K562 (cell line): ENCODE measurements around the gene FMNL3. TPM values are rescaled to one million over a fixed set of nuclear protein-coding genes. Genes with fewer than 3 reads are reported as not detected.

ENCODE experiments used
- ADNP ChIP-seq: fragments of 200-800 bp; sonication (Bioruptor generic); IDR thresholded peaks from 2 replicates; pipeline ENCODE4 v1.6.1; 2016; ENCODE audit warnings: missing genetic modification characterization, missing compliant biosample characterization
- CEBPB ChIP-seq: fragments of 450-650 bp; IDR thresholded peaks from 2 replicates; pipeline ENCODE4 v1.6.1; 2016; ENCODE audit warnings: missing genetic modification characterization, missing compliant biosample characterization
- ELF2 ChIP-seq: fragments of 250-450 bp; sonication (Bioruptor Pico); IDR thresholded peaks from 2 replicates; pipeline ENCODE4 v1.5.0; 2021; ENCODE audit warnings: mild to moderate bottlenecking
- GATA2 ChIP-seq: sonication (generic); formaldehyde crosslinking; IDR thresholded peaks from 2 replicates; pipeline ENCODE4 v1.4.0; 2020; ENCODE audit warnings: mild to moderate bottlenecking, missing genetic modification reagents
- HMG20B ChIP-seq: fragments of 250-450 bp; sonication (Bioruptor Pico); IDR thresholded peaks from 2 replicates; pipeline ENCODE4 v1.5.0; 2021; ENCODE audit warnings: mild to moderate bottlenecking
- KDM2B ChIP-seq: fragments of 250-450 bp; sonication (Bioruptor Pico); IDR thresholded peaks from 2 replicates; pipeline ENCODE4 v1.8.0; 2021; ENCODE audit warnings: mild to moderate bottlenecking, moderate library complexity
- NFIC ChIP-seq: fragments of 450-650 bp; IDR thresholded peaks from 2 replicates; pipeline ENCODE4 v1.6.1; 2017; ENCODE audit warnings: mild to moderate bottlenecking, inconsistent platforms
- POLR2B ChIP-seq: fragments of 450-650 bp; IDR thresholded peaks from 2 replicates; pipeline ENCODE4 v1.6.1; 2018; ENCODE audit warnings: low read depth; ENCODE audit not compliant: partially characterized antibody
- RAD51 ChIP-seq: fragments of 450-650 bp; IDR thresholded peaks from 2 replicates; pipeline ENCODE4 v1.7.1; 2016; ENCODE audit warnings: low read depth, mild to moderate bottlenecking, borderline replicate concordance
- RBM34 ChIP-seq: fragments of 200-400 bp; formaldehyde crosslinking; IDR thresholded peaks from 2 replicates; pipeline ENCODE4 v1.6.1; 2018; ENCODE audit warnings: low read length, borderline replicate concordance; ENCODE audit not compliant: insufficient read depth
- RHOXF2B ChIP-seq: fragments of 250-450 bp; sonication (Bioruptor Pico); conservative IDR thresholded peaks from 2 replicates; pipeline ENCODE4 v1.5.1; 2021
- TAF7 ChIP-seq: fragments of 450-650 bp; IDR thresholded peaks from 2 replicates; pipeline ENCODE4 v1.6.1; 2016; ENCODE audit warnings: missing genetic modification characterization, missing compliant biosample characterization
- ZNF274 ChIP-seq: IDR thresholded peaks from 2 replicates; pipeline ENCODE4 v1.6.1; 2011; ENCODE audit warnings: low read depth, mild to moderate bottlenecking, low read length, moderate library complexity, borderline replicate concordance
- ZNF583 ChIP-seq: fragments of 250-450 bp; sonication (Bioruptor Pico); IDR thresholded peaks from 2 replicates; pipeline ENCODE4 v1.4.0; 2020
- ZNF778 ChIP-seq: fragments of 450-650 bp; formaldehyde crosslinking; IDR thresholded peaks from 2 replicates; pipeline ENCODE4 v1.4.0; 2020; ENCODE audit warnings: mild to moderate bottlenecking, moderate library complexity
- polyA plus RNA-seq, 8 experiments: library from polyadenylated mRNA; depleted of rRNA in 4 of 8; stranded (reverse) in 5 of 8; unstranded in 3 of 8; fragments of >200 nt; fragmentation: Nextera tagmentation in 2 of 8; fragmentation: Illumina TruSeq in 1 of 8; extraction: Ambion mirVana in 2 of 8; extraction: Trizol in 1 of 8; gene quantifications; 2 replicates each; pipeline versions ENCODE4 v1.2.1 to v1.2.3, GENCODE V29; 2011 to 2014; ENCODE audit warnings: inconsistent platforms in 1 of 8, missing spikeins in 1 of 8
- total RNA-seq, 7 experiments: library from RNA; depleted of rRNA in 6 of 7; stranded (reverse); fragments of >200 nt in 6 of 7; fragmentation: Illumina TruSeq in 2 of 7; extraction: Trizol in 2 of 7; gene quantifications; 2 replicates each; pipeline versions ENCODE4 v1.2.1 to v1.2.3, GENCODE V29; 2011 to 2021; ENCODE audit warnings: low replicate concordance in 1 of 7
- TF ChIP-seq, protein P1 (sequence below): fragments of 250-450 bp; sonication (Bioruptor Pico); IDR thresholded peaks from 2 replicates; pipeline ENCODE4 v1.8.0; 2021; ENCODE audit warnings: moderate library complexity, mild to moderate bottlenecking, inconsistent platforms
- TF ChIP-seq, protein P2 (sequence below): fragments of 250-450 bp; sonication (Bioruptor Pico); IDR thresholded peaks from 2 replicates; pipeline ENCODE4 v1.8.0; 2021; ENCODE audit warnings: borderline replicate concordance, mild to moderate bottlenecking, moderate library complexity; ENCODE audit not compliant: poor library complexity, severe bottlenecking
- TF ChIP-seq, protein P3 (sequence below): fragments of 250-450 bp; sonication (Bioruptor Pico); IDR thresholded peaks from 2 replicates; pipeline ENCODE4 v1.8.0; 2022; ENCODE audit warnings: moderate library complexity, mild to moderate bottlenecking, inconsistent platforms
- TF ChIP-seq, protein P4 (sequence below): fragments of 200-400 bp; formaldehyde crosslinking; IDR thresholded peaks from 2 replicates; pipeline ENCODE4 v1.6.1; 2017; ENCODE audit warnings: mild to moderate bottlenecking, low read depth, low read length, moderate library complexity
- TF ChIP-seq, protein P5 (sequence below): IDR thresholded peaks from 2 replicates; pipeline ENCODE4 v1.6.1; 2016; ENCODE audit warnings: missing genetic modification characterization, missing compliant biosample characterization
- TF ChIP-seq, protein P6 (sequence below): fragments of 250-450 bp; sonication (Bioruptor Pico); IDR thresholded peaks from 2 replicates; pipeline ENCODE4 v1.4.0; 2020; ENCODE audit warnings: mild to moderate bottlenecking, moderate library complexity, borderline replicate concordance

The FMNL3 gene
- total and polyA plus RNA-seq, 9 of the 15 experiments (the other 6 are each of a cell fraction or from before 2014, with no cell fraction given) = 0.49 to 14.4 (median 6.8) TPM

DNA sequence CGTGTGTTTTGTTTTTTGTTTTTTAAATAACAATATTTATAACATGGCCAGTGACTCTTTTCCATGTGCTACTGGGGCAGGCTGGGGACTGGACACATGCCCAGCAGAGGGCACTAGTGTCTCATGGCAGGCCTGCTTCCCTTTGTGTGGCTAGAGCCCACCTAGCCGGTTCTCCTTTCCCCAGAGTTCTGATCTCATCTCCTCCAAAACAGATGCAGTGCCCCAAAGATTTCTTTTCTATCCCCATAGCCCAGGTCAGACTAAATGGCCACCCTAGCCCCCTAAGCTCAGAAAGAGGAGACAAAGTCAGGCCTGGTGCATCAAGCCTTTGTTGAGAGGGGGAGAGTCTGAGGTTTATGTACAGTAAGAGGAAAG, 62.6 kb downstream of the FMNL3 start (continued):
- TF ChIP-seq, protein P1, sequence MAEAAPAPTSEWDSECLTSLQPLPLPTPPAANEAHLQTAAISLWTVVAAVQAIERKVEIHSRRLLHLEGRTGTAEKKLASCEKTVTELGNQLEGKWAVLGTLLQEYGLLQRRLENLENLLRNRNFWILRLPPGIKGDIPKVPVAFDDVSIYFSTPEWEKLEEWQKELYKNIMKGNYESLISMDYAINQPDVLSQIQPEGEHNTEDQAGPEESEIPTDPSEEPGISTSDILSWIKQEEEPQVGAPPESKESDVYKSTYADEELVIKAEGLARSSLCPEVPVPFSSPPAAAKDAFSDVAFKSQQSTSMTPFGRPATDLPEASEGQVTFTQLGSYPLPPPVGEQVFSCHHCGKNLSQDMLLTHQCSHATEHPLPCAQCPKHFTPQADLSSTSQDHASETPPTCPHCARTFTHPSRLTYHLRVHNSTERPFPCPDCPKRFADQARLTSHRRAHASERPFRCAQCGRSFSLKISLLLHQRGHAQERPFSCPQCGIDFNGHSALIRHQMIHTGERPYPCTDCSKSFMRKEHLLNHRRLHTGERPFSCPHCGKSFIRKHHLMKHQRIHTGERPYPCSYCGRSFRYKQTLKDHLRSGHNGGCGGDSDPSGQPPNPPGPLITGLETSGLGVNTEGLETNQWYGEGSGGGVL (CRISPR knock-in tag) = no peak
- TF ChIP-seq RAD51 (no peak), ZNF274 (no peak), CEBPB (tag) (no peak), TAF7 (tag) (no peak), ELF2 (no peak), ADNP (tag) (no peak), HMG20B (CRISPR knock-in tag) (no peak), RHOXF2B (no peak), KDM2B (no peak), ZNF583 (no peak), GATA2 (CRISPR knock-in tag) (0 out of 2 replicates have a peak, but pooled peaks have one; percentile 27), NFIC (no peak), POLR2B (no peak), ZNF778 (CRISPR knock-in tag) (no peak), RBM34 (no peak)
- TF ChIP-seq, protein P2, sequence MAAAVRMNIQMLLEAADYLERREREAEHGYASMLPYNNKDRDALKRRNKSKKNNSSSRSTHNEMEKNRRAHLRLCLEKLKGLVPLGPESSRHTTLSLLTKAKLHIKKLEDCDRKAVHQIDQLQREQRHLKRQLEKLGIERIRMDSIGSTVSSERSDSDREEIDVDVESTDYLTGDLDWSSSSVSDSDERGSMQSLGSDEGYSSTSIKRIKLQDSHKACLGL = no peak
- TF ChIP-seq, protein P3, sequence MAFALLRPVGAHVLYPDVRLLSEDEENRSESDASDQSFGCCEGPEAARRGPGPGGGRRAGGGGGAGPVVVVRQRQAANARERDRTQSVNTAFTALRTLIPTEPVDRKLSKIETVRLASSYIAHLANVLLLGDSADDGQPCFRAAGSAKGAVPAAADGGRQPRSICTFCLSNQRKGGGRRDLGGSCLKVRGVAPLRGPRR (CRISPR knock-in tag) = no peak
- TF ChIP-seq, protein P4, sequence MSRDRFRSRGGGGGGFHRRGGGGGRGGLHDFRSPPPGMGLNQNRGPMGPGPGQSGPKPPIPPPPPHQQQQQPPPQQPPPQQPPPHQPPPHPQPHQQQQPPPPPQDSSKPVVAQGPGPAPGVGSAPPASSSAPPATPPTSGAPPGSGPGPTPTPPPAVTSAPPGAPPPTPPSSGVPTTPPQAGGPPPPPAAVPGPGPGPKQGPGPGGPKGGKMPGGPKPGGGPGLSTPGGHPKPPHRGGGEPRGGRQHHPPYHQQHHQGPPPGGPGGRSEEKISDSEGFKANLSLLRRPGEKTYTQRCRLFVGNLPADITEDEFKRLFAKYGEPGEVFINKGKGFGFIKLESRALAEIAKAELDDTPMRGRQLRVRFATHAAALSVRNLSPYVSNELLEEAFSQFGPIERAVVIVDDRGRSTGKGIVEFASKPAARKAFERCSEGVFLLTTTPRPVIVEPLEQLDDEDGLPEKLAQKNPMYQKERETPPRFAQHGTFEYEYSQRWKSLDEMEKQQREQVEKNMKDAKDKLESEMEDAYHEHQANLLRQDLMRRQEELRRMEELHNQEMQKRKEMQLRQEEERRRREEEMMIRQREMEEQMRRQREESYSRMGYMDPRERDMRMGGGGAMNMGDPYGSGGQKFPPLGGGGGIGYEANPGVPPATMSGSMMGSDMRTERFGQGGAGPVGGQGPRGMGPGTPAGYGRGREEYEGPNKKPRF = no peak
- TF ChIP-seq, protein P5, sequence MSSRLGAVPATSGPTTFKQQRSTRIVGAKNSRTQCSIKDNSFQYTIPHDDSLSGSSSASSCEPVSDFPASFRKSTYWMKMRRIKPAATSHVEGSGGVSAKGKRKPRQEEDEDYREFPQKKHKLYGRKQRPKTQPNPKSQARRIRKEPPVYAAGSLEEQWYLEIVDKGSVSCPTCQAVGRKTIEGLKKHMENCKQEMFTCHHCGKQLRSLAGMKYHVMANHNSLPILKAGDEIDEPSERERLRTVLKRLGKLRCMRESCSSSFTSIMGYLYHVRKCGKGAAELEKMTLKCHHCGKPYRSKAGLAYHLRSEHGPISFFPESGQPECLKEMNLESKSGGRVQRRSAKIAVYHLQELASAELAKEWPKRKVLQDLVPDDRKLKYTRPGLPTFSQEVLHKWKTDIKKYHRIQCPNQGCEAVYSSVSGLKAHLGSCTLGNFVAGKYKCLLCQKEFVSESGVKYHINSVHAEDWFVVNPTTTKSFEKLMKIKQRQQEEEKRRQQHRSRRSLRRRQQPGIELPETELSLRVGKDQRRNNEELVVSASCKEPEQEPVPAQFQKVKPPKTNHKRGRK = no peak
- TF ChIP-seq, protein P6, sequence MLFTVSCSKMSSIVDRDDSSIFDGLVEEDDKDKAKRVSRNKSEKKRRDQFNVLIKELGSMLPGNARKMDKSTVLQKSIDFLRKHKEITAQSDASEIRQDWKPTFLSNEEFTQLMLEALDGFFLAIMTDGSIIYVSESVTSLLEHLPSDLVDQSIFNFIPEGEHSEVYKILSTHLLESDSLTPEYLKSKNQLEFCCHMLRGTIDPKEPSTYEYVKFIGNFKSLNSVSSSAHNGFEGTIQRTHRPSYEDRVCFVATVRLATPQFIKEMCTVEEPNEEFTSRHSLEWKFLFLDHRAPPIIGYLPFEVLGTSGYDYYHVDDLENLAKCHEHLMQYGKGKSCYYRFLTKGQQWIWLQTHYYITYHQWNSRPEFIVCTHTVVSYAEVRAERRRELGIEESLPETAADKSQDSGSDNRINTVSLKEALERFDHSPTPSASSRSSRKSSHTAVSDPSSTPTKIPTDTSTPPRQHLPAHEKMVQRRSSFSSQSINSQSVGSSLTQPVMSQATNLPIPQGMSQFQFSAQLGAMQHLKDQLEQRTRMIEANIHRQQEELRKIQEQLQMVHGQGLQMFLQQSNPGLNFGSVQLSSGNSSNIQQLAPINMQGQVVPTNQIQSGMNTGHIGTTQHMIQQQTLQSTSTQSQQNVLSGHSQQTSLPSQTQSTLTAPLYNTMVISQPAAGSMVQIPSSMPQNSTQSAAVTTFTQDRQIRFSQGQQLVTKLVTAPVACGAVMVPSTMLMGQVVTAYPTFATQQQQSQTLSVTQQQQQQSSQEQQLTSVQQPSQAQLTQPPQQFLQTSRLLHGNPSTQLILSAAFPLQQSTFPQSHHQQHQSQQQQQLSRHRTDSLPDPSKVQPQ (CRISPR knock-in tag) = no peak
